HepG2 (cell line): ENCODE results near the gene PIP5KL1. TPM values are rescaled to one million over a fixed set of nuclear protein-coding genes. Genes with fewer than 3 reads are reported as not detected.
A peak's percentile ranks its signal among the peaks of the same experiment; 100 is the strongest.

ENCODE experiments used
- AGO2 ChIP-seq: fragments of 200-400 bp; formaldehyde crosslinking; optimal IDR thresholded peaks from 2 replicates; pipeline ENCODE3; 2017; ENCODE audit warnings: mild to moderate bottlenecking, low read depth, low read length, moderate library complexity
- BHLHE40 ChIP-seq: IDR thresholded peaks from 2 replicates; pipeline ENCODE4 v1.6.1; 2011; ENCODE audit warnings: low read length, improper control_type of control experiment
- HOXA3 ChIP-seq: sonication (generic); formaldehyde crosslinking; IDR thresholded peaks from 2 replicates; pipeline ENCODE4 v1.5.0; 2020; ENCODE audit warnings: missing genetic modification reagents
- KAT2B ChIP-seq: fragments of 150-350 bp; IDR thresholded peaks from 2 replicates; pipeline ENCODE4 v1.6.1; 2014; ENCODE audit warnings: low read depth, low read length, borderline replicate concordance
- KLF15 ChIP-seq: sonication (generic); formaldehyde crosslinking; IDR thresholded peaks from 2 replicates; pipeline ENCODE4 v1.8.1; 2023; ENCODE audit warnings: borderline replicate concordance, mild to moderate bottlenecking, inconsistent platforms, missing genetic modification reagents, mixed read lengths
- KLF6 ChIP-seq: IDR thresholded peaks from 2 replicates; pipeline ENCODE4 v1.8.0; 2016; ENCODE audit warnings: missing biosample characterization, missing genetic modification reagents
- MEIS2 ChIP-seq: sonication (generic); formaldehyde crosslinking; IDR thresholded peaks from 2 replicates; pipeline ENCODE4 v1.9.0; 2021; ENCODE audit warnings: mild to moderate bottlenecking, missing genetic modification reagents
- PATZ1 ChIP-seq: sonication (generic); formaldehyde crosslinking; IDR thresholded peaks from 2 replicates; pipeline ENCODE4 v1.4.0; 2020; ENCODE audit warnings: missing genetic modification reagents
- PITX1 ChIP-seq: sonication (generic); formaldehyde crosslinking; IDR thresholded peaks from 2 replicates; pipeline ENCODE4 v1.5.1; 2020; ENCODE audit warnings: mild to moderate bottlenecking, missing genetic modification reagents
- RAD21 ChIP-seq: fragments of 450-650 bp; formaldehyde crosslinking; IDR thresholded peaks from 2 replicates; pipeline ENCODE4 v1.5.0; 2020; ENCODE audit warnings: mild to moderate bottlenecking
- STAG1 ChIP-seq: sonication (generic); formaldehyde crosslinking; IDR thresholded peaks from 2 replicates; pipeline ENCODE4 v1.4.0; 2020; ENCODE audit warnings: missing genetic modification reagents
- TEAD3 ChIP-seq: optimal IDR thresholded peaks from 2 replicates; pipeline ENCODE3; 2016; ENCODE audit warnings: borderline replicate concordance
- THRA ChIP-seq: sonication (generic); formaldehyde crosslinking; IDR thresholded peaks from 2 replicates; pipeline ENCODE4 v1.4.0; 2020; ENCODE audit warnings: missing genetic modification reagents, borderline replicate concordance
- ZMAT3 ChIP-seq: sonication (generic); formaldehyde crosslinking; conservative IDR thresholded peaks from 2 replicates; pipeline ENCODE4 v1.7.0; 2021; ENCODE audit warnings: missing genetic modification reagents
- ZNF143 ChIP-seq: sonication (generic); formaldehyde crosslinking; IDR thresholded peaks from 2 replicates; pipeline ENCODE4 v1.4.0; 2020; ENCODE audit warnings: missing genetic modification reagents
- ZNF263 ChIP-seq: sonication (generic); formaldehyde crosslinking; IDR thresholded peaks from 2 replicates; pipeline ENCODE4 v1.4.0; 2020; ENCODE audit warnings: missing genetic modification reagents
- ZNF367 ChIP-seq: sonication (generic); formaldehyde crosslinking; IDR thresholded peaks from 2 replicates; pipeline ENCODE4 v1.4.0; 2020; ENCODE audit warnings: missing genetic modification reagents, borderline replicate concordance
- ZNF430 ChIP-seq: sonication (generic); formaldehyde crosslinking; IDR thresholded peaks from 2 replicates; pipeline ENCODE4 v1.9.0; 2021; ENCODE audit warnings: mild to moderate bottlenecking, missing genetic modification reagents
- ZNF687 ChIP-seq: sonication (generic); formaldehyde crosslinking; IDR thresholded peaks from 2 replicates; pipeline ENCODE4 v1.5.1; 2020; ENCODE audit warnings: mild to moderate bottlenecking, missing genetic modification reagents, moderate library complexity
- ZNF883 ChIP-seq: sonication (generic); formaldehyde crosslinking; IDR thresholded peaks from 2 replicates; pipeline ENCODE4 v1.5.1; 2020; ENCODE audit warnings: mild to moderate bottlenecking, missing genetic modification reagents; ENCODE audit errors: not compliant biosample characterization
- polyA plus RNA-seq, 8 experiments: library from polyadenylated mRNA; depleted of rRNA in 3 of 8; stranded (reverse) in 7 of 8; unstranded in 1 of 8; fragments of >200 nt; fragmentation: Illumina TruSeq in 4 of 8; extraction: Trizol in 4 of 8; gene quantifications; 2 replicates each; pipeline versions ENCODE4 v1.2.1 to v1.2.3, GENCODE V29; 2011 to 2016; ENCODE audit warnings: low read depth in 4 of 8, missing spikeins in 1 of 8, mixed read lengths in 1 of 8; ENCODE audit not compliant: insufficient read depth in 1 of 8
- total RNA-seq, 5 experiments: library from RNA; depleted of rRNA; stranded (reverse); fragments of >200 nt; fragmentation: Illumina TruSeq; extraction: Trizol; gene quantifications; 2 replicates each; pipeline ENCODE4 v1.2.3, GENCODE V29; 2016; ENCODE audit warnings: low read depth in 1 of 5
- TF ChIP-seq, protein P1 (sequence below): IDR thresholded peaks from 2 replicates; pipeline ENCODE4 v1.6.1; 2018; ENCODE audit warnings: missing genetic modification reagents, mild to moderate bottlenecking, missing compliant biosample characterization

The PIP5KL1 gene
- total and polyA plus RNA-seq, 2 of the 13 experiments (the other 11 are each of a cell fraction or from before 2014, with no cell fraction given), result 0.20 to 0.49 TPM

DNA sequence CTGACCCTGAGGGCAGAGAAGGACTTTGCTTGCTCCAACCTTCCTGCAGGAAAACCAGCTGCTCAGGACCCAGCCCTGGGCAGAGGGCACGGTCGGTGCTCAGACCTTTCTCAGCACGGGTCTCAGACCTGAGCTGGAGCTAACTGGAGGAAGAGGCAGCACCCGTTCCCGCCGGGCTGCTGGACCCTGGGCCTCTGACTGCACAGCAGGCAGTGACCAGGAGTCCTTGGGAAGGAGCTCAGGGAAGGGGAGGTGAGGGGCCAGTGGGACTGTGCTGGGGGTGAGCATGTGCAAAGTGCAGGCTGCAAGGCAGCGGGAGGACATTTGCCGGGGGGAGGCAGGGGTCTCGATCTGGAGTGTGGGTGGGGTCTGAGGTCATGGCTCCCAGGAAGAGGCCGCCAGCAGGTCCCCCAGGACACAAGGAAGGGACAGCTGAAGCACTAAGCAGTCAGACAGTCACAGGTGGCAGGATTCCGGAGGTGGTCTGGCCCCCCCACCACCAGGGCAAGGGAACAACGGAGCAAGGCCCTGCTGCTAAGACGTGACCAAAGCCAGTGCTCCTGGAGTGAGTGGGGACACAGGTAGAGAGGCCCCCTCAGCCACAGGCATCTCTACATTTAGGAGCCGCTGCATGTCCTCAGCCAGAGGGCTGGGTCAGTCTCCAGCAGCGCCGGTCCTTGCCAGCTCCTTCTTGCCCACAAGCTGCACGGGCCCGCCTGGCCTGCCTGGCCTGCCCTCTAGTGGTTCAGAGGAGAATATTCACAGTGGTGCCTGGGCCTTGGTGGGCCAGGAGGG is 11.8 kb upstream of the PIP5KL1 start (continued):
- TF ChIP-seq ZNF687 (peak; percentile 49), ZNF367 (CRISPR knock-in tag) (no peak), TEAD3 (CRISPR knock-in tag) (no peak), KLF6 (no peak), STAG1 (CRISPR knock-in tag) (peak; percentile 61), KLF15 (CRISPR knock-in tag) (no peak), ZNF263 (CRISPR knock-in tag) (no peak), HOXA3 (CRISPR knock-in tag) (0 out of 2 replicates have a peak, but pooled peaks have one; percentile 19), RAD21 (CRISPR knock-in tag) (peak; percentile 60), AGO2 (peak; percentile 94), ZNF883 (CRISPR knock-in tag) (peak; percentile 11), BHLHE40 (peak; percentile 16; the same call in 1 of the 2 replicates), KAT2B (no peak), MEIS2 (no peak; the same call in 1 of the 2 replicates), ZNF430 (0 out of 2 replicates have a peak, but pooled peaks have one; percentile 61), ZMAT3 (CRISPR knock-in tag) (0 out of 2 replicates have a peak, but pooled peaks have one; percentile 59), PITX1 (0 out of 2 replicates have a peak, but pooled peaks have one; percentile 48), THRA (CRISPR knock-in tag) (no peak), ZNF143 (CRISPR knock-in tag) (0 out of 2 replicates have a peak, but pooled peaks have one; percentile 30), PATZ1 (0 out of 2 replicates have a peak, but pooled peaks have one; percentile 16)
- TF ChIP-seq, protein P1, sequence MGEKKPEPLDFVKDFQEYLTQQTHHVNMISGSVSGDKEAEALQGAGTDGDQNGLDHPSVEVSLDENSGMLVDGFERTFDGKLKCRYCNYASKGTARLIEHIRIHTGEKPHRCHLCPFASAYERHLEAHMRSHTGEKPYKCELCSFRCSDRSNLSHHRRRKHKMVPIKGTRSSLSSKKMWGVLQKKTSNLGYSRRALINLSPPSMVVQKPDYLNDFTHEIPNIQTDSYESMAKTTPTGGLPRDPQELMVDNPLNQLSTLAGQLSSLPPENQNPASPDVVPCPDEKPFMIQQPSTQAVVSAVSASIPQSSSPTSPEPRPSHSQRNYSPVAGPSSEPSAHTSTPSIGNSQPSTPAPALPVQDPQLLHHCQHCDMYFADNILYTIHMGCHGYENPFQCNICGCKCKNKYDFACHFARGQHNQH (CRISPR knock-in tag), result no peak
